ENCODE data around the gene HDX.

The HDX gene

DNA sequence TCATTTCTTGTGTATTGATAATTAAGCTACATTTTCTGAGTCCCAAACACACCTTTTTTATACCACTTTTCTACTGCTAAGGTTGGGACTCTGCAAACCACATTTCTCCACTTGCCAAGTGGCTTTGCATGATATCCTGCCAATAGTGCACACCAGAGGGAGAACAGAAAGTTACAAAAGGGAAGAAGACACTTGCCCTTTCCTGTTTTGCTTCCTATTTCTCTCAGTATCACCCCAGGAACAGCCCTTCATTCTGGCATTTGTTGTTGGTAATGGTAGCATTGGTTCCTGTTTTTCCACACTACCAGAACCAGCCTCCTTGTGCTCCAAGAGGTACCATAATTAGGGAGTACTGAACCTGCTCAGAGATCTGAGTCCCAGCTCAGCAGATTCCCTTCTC, 87.1 kb downstream of the HDX start:
- H3K4me3 ChIP-seq (replicated peaks; ENCODE audit: low read depth, low read length) = no peak overlapping the region
- no peak for TF ChIP-seq CTCF (IDR thresholded peaks at IDR 0.05; ENCODE audit: low read depth, low read length, missing control alignments)
- no peak for DNase-seq (ENCODE audit: extremely low read depth, low read depth)

DNA sequence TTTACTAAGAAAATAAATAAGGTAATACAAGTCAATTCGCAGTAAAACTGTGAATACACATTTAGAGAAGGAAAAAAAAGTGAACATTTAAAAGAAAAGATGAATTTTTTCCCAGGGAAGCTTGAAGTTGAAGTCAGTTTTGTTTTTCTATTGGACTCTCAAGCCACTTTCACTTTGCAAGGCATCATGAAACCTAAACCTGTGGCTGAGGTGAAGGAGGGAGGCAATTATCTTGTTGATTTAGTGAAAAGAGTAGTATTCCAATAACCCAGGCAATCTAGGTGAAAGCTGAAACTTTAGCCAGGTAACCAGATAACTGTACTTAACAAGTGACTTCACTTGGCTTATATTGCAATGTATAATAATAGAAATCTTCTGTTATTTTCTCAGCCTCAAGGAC, 138.6 kb downstream of the HDX start:
- H3K4me3 ChIP-seq (replicated peaks; ENCODE audit: low read depth, low read length) = no peak overlapping the region
- DNase-seq (ENCODE audit: extremely low read depth, low read depth) = no peak
- no peak for TF ChIP-seq CTCF (IDR thresholded peaks at IDR 0.05; ENCODE audit: low read depth, low read length, missing control alignments)

DNA sequence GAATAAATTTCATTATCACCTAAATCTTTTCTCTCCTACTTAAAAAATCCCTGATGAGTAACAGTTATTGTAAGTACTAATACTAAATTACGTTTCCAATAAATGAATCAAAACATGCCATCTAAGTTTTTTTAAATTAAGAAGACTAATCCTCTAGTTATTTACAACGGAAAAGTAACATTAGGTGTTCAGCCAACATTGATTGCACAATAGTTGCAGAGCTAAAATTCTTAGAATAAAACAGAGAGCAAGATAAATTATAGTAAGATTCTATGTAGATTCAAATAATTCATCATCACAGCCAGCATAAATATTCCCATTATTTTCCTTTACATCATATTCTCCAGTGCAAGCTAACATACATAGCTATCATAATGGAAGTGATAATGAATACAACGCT, 139.2 kb downstream of the HDX start:
- TF ChIP-seq CTCF (IDR thresholded peaks at IDR 0.05; ENCODE audit: low read depth, low read length, missing control alignments) = no peak
- H3K4me3 ChIP-seq (replicated peaks; ENCODE audit: low read depth, low read length) = no peak overlapping the region
- DNase-seq (ENCODE audit: extremely low read depth, low read depth) = no peak

- no peak overlapping the region for H3K4me3 ChIP-seq (replicated peaks; ENCODE audit: low read depth, low read length)
- no peak for TF ChIP-seq CTCF (IDR thresholded peaks at IDR 0.05; ENCODE audit: low read depth, low read length, missing control alignments)
- no peak for DNase-seq (ENCODE audit: extremely low read depth, low read depth)
Observed at GRCh38 chrX:84362184-84362838, 139.9 kb downstream of the HDX start.

DNA sequence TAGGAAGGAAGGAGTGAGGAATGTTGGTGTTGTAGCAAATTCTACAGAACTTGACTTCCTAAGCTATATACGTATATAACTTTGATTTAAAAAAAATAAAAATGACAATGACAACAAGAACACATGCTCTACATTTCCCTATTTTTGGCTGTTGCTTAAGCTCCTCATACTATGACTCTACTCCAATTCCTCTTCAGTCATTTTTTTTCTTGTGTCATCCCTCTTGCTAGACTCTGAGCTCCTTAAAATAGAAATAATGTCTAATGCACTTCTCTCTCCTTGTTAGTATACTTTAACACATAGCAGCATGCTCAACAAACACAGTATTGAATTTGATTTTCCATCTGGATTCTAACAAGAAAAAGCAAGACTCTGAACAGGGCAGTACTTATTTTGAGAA, 144.0 kb downstream of the HDX start:
- DNase-seq (ENCODE audit: extremely low read depth, low read depth) = no peak
- TF ChIP-seq CTCF (IDR thresholded peaks at IDR 0.05; ENCODE audit: low read depth, low read length, missing control alignments) = no peak
- no peak overlapping the region for H3K4me3 ChIP-seq (replicated peaks; ENCODE audit: low read depth, low read length)

- no peak for TF ChIP-seq CTCF (IDR thresholded peaks at IDR 0.05; ENCODE audit: low read depth, low read length, missing control alignments)
- DNase-seq (ENCODE audit: extremely low read depth, low read depth) = no peak
- H3K4me3 ChIP-seq (replicated peaks; ENCODE audit: low read depth, low read length) = no peak overlapping the region
Observed at GRCh38 chrX:84357296-84357695, 145.0 kb downstream of the HDX start.

GRCh38 chrX:84340968-84341367, 161.3 kb downstream of the HDX start:
- H3K4me3 ChIP-seq (replicated peaks; ENCODE audit: low read depth, low read length) = no peak overlapping the region
- no peak for DNase-seq (ENCODE audit: extremely low read depth, low read depth)
- TF ChIP-seq CTCF (IDR thresholded peaks at IDR 0.05; ENCODE audit: low read depth, low read length, missing control alignments) = no peak
